DOHH2 (cell line): ENCODE data around the gene PRELP.

Experiments
- EZH2phosphoT487 ChIP-seq: fragments of 200-600 bp; sonication (generic); IDR thresholded peaks from 2 replicates; pipeline ENCODE4 v1.6.1; 2017; ENCODE audit warnings: borderline replicate concordance, mild to moderate bottlenecking, antibody characterized with exemption, low read length, moderate library complexity, mixed read lengths
- TF ChIP-seq, protein P1 (sequence below): fragments of 200-600 bp; sonication (generic); IDR thresholded peaks from one replicate; pipeline ENCODE4 v1.5.1; 2014; ENCODE audit warnings: antibody characterized with exemption, mild to moderate bottlenecking, low read depth, low read length; ENCODE audit not compliant: poor library complexity, severe bottlenecking

DNA sequence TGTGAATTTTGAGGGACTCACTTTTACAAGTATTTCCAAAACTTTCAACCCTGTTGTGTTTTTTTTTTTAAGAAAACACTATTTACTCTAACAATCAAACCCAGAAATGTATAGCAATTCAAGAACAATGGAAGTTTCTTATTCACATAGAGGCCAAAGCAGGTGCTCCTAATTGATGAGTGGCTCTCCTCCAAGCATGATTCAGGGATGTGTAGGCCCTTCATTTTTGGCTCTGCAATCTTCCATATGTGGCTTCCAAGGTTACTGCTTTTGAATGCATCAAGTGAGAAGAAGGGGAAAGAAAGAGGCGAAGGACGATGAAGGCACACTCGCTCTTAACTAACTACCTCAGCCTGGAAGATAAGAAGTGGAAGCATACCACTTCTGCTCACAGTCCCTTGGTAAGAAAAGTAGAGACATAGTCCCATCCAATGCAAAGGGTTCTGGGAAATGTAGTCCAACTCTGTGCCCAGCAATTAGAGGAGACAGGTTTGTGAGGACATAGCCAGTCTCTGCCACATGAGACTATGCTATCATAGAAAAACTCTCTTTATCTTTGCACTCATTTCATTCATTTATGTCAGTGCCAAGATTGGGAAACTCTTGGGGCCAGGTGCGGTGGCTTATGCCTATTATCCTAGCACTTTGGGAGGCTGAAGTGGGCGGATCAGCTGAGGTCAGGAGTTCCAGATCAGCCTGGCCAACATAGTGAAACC, 64.4 kb downstream of the PRELP start:
- TF ChIP-seq, protein P1, sequence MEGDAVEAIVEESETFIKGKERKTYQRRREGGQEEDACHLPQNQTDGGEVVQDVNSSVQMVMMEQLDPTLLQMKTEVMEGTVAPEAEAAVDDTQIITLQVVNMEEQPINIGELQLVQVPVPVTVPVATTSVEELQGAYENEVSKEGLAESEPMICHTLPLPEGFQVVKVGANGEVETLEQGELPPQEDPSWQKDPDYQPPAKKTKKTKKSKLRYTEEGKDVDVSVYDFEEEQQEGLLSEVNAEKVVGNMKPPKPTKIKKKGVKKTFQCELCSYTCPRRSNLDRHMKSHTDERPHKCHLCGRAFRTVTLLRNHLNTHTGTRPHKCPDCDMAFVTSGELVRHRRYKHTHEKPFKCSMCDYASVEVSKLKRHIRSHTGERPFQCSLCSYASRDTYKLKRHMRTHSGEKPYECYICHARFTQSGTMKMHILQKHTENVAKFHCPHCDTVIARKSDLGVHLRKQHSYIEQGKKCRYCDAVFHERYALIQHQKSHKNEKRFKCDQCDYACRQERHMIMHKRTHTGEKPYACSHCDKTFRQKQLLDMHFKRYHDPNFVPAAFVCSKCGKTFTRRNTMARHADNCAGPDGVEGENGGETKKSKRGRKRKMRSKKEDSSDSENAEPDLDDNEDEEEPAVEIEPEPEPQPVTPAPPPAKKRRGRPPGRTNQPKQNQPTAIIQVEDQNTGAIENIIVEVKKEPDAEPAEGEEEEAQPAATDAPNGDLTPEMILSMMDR, result no peak
- TF ChIP-seq EZH2phosphoT487, result no peak
